ENCODE results near the gene GPX2.
"Not testable (repeated sequence)": the region's sequence is repeated elsewhere in the genome, so short reads cannot be mapped to it uniquely, and the experiment has no call there.

Gene GPX2

DNA sequence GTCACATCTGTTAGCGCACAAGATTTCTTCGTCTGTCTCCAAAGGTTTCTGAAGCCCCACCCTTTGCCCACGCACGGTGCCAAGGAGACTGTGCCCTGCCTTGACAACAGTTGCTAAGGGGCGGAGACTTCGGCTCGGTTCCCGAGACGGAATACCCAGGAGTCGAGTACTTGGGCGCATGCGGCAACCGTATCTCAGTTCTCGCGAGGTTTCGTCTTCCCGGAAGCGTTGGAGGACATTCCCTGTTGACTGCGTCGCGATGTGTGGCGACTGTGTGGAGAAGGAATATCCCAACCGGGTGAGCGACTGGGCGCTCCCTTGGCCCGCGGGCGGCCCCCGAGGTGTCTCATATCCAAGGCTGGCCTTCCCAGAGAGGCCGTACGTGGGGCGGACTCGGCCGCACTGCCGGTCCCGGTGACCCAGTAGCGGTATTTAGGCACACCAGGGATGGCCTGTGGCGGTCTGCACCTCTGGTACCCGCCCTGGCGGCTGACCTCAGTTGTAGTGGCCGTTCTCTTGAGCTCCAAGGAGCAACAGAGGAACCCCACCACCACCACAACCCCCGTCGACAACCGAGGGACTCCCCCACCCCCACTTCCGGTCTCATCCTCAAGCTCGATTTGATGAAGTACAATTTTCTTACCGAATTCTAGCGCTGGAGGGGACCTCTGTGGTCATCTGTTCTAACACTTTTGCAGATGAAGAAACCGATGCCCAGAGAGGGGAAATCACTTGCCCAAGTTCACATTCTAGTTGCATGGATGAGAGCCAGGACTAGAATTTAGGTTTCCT lies 28.1 kb downstream of the GPX2 start, which contains the start of gene CHURC1:
CHURC1 (plus strand) TSS at position 219 of the 792 bp plus-strand sequence; CDS start at position 260, 41 bp downstream.
- TF ChIP-seq JUND (IDR thresholded peaks at IDR 0.05; ENCODE audit: low read depth) = no peak
- in situ Hi-C loops (cut with HindIII; ENCODE audit: low pct_unique_long_range_greater_than_20kb, low sequenced_read_pairs) = no loop called here
- DNase-seq (ENCODE audit: low read depth in 1 of 2, low spot score in 1 of 2) = peak; percentile 96 to 100

DNA sequence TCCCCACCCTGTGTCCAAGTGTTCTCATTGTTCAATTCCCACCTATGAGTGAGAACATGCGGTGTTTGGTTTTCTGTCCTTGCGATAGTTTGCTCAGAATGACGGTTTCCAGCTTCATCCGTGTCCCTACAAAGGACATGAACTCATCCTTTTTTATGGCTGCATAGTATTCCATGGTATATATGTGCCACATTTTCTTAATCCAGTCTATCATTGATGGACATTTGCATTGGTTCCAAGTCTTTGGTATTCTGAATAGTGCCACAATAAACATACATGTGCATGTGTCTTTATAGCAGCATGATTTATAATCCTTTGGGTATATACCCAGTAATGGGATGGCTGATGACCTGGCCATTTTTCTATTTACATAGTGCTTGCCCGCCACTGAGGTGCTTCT lies 29.1 kb downstream of the GPX2 start:
- DNase-seq (ENCODE audit: low read depth in 1 of 2, low spot score in 1 of 2); in situ Hi-C loops (cut with HindIII; ENCODE audit: low pct_unique_long_range_greater_than_20kb, low sequenced_read_pairs): not testable (repeated sequence)

DNA sequence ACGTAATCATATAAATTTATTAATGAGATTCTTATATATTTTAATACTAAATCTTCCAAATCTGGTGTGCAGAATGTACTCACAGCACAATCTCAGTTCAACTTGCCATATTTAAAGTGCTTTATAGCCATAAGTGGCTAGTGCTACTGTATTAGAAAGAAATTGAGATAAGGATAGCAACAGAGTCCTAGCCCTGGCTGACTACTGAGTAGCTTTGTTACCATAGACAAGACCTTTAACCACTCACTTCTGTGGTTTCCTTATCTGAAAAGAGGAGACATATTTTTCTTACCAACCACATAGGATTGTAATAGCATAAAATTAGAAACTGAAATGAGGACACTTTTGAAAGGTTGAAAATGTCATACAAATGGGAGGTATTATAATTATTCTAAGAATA lies 30.3 kb downstream of the GPX2 start:
- in situ Hi-C loops (cut with HindIII; ENCODE audit: low pct_unique_long_range_greater_than_20kb, low sequenced_read_pairs) = no loop called here
- DNase-seq (ENCODE audit: low read depth in 1 of 2, low spot score in 1 of 2) = no peak
- TF ChIP-seq JUND (IDR thresholded peaks at IDR 0.05; ENCODE audit: low read depth) = no peak

DNA sequence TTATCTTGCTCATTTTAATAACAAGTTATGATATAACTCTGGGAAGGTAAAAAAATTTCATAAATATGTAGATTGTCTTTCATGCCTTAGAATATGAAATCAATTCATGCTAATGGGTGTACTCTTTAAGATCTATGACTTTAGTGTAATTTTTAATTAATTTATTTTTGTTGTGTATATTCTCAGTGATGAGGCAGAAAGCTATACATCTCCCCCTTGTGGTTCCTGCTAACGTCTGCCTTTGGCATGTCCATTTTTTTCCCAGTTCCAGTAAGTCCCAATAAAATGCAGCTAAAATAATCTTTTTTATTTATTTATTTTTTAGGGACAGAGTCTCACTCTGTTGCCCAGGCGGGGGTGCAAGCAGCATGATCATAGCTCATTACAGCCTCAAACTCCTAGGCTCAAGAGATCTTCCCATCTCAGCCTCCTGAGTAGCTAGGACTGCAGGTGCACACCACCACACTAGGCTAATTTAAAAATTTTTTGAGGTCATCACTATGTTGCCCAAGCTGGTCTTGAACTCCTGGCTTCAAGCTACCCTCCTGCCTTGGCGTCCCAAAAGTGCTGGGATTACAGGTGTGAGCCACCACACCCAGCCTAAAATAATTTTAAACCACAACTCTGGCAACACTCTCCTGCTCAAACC lies 31.6 kb downstream of the GPX2 start:
- TF ChIP-seq JUND (IDR thresholded peaks at IDR 0.05; ENCODE audit: low read depth) = no peak
- in situ Hi-C loops (cut with HindIII; ENCODE audit: low pct_unique_long_range_greater_than_20kb, low sequenced_read_pairs) = no loop called here
- peak in 1 of 2 experiments; percentile 49 for DNase-seq (ENCODE audit: low read depth in 1 of 2, low spot score in 1 of 2)

DNA sequence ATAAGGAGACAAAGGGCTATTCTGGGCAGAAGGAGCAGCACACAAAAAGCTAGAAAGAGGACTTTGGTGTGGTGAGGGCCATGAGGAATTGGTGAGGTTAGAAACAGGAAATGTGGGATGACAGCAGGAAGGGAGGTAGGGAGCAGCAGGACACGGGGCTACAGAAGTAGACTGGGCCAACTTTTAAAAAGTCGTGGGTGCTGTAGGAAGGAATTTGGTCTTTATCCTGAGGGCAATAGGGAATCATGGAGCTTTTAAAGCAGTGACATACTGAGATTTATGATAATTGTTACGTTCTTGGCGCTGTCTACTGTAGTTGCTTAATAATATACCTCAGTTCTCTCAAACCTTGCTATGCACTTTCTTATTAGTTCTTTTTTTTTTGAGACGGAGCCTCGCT lies 36.5 kb downstream of the GPX2 start:
- peak in 1 of 2 experiments; percentile 10 for DNase-seq (ENCODE audit: low read depth in 1 of 2, low spot score in 1 of 2)
- in situ Hi-C loops (cut with HindIII; ENCODE audit: low pct_unique_long_range_greater_than_20kb, low sequenced_read_pairs) = no loop called here
- TF ChIP-seq JUND (IDR thresholded peaks at IDR 0.05; ENCODE audit: low read depth) = no peak

DNA sequence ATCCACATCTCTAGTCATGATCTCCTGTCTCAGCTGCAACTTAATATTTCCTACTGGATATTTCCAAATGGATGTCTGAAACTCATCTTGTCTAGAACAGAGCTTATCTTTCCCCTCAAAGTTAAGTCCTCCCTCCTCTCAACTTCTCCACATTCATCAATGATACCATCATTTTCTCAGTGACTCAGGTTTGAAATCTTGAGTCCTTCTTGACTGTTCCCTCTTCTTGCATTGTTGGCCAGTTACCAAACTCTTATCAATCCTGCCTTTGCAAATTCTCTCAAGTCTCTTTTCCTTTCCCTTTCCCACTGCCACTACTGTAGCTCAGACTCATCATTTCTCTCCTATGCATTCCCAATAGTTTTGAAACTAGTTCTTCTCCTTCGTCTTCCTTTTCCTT lies 42.6 kb downstream of the GPX2 start:
- no peak for DNase-seq (ENCODE audit: low read depth in 1 of 2, low spot score in 1 of 2)
- in situ Hi-C loops (cut with HindIII; ENCODE audit: low pct_unique_long_range_greater_than_20kb, low sequenced_read_pairs) = no loop called here
- TF ChIP-seq JUND (IDR thresholded peaks at IDR 0.05; ENCODE audit: low read depth) = no peak

DNA sequence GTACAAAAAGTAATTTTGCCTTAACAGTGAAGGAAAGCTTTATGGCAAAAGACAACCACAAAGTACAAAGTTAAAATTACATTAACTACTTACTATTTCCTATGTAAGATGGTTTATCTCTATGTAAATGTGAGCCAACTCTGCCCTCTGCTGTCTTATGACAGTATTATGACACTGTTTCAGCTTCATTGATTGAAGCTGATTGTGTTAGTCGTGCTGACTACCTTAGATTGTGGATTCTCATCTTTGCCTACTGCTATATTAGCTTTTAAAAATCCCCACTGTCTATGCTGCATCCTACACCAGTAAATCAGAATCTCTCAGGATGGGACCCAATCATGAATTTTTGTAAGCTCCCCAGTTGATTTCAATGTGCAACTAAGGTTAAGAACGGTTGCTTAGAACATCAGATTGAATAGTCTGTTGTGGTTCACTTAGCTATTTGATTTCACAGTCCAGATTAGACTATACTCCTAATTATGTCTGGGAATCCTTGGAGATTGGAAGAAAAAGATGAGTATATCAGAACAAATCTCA lies 50.6 kb downstream of the GPX2 start:
- DNase-seq (ENCODE audit: low read depth in 1 of 2, low spot score in 1 of 2) = peak; percentile 74 to 85
- in situ Hi-C loops (cut with HindIII; ENCODE audit: low pct_unique_long_range_greater_than_20kb, low sequenced_read_pairs) = no loop called here
- no peak for TF ChIP-seq JUND (IDR thresholded peaks at IDR 0.05; ENCODE audit: low read depth)

DNA sequence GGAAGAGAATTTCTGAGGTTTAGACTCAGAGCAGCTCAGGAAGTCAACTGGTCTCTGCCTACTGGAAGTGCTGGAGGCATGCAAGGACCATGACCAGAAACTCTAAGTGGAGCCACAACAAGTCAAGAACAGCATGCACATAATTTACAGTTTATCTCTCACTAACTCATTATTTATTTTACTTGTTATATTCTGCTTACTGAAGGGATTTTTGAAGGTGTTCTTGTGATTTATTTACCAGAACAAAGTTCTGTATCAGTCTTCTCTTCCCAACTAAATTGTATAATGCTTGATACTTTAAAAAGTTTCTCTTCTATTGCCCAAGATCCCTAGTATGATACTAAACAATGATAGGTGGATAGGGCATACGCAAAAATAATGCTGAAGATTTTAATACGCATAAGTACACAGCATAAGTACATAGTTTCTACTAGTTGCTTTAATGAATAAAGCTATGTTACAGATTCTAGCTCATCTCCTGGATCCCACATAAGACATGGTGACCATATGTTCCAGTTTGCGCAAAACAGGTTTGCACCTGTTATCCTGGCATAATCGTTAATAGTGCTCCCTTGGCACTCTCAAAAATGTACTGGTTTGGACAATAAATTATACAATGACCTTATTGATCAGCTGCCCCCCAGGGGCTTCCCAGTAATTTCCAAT lies 51.2 kb downstream of the GPX2 start:
- DNase-seq (ENCODE audit: low read depth in 1 of 2, low spot score in 1 of 2) = peak in 1 of 2 experiments; percentile 9
- in situ Hi-C loops (cut with HindIII; ENCODE audit: low pct_unique_long_range_greater_than_20kb, low sequenced_read_pairs) = no loop called here
- TF ChIP-seq JUND (IDR thresholded peaks at IDR 0.05; ENCODE audit: low read depth) = no peak

DNA sequence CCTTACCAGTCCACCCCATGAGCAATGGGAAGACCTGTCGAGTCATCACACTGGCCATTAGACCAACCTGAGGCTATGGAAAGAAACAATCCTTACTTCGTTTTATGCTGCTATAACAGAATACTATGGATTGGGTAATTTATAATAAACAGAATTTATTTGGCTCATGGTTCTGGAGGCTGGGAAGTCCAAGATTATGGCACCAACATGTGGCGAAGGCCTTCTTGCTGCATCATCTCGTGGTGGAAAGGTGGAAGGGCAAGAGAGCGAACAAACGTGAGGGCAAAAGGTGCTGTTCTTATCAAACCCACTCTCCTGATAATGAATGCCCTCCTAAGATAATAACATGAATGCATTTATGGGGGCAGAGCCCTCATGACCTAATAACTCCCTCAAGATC lies 53.2 kb downstream of the GPX2 start:
- no peak for DNase-seq (ENCODE audit: low read depth in 1 of 2, low spot score in 1 of 2)
- in situ Hi-C loops (cut with HindIII; ENCODE audit: low pct_unique_long_range_greater_than_20kb, low sequenced_read_pairs) = no loop called here
- TF ChIP-seq JUND (IDR thresholded peaks at IDR 0.05; ENCODE audit: low read depth) = no peak
